HepG2 (cell line): ENCODE data around the gene FTL. TPM values are rescaled to one million over a fixed set of nuclear protein-coding genes. Genes with fewer than 3 reads are reported as not detected.
A peak's percentile ranks its signal among the peaks of the same experiment; 100 is the strongest.

ENCODE experiments used
- ATAC-seq: fragments of 200-7000 bp; cut with Tn5 transposase; 3 replicates; pipeline ENCODE4 v1.9.1; 2020; ENCODE audit warnings: mild to moderate bottlenecking, moderate library complexity
- BruUV-seq: library from RNA; stranded (reverse); fragments of 400-500 nt; replicated peaks from 2 replicates; lab custom pipeline; 2021; lab: Mats Ljungman, UMichigan
- CTCF ChIA-PET: fragments of 300-600 bp; formaldehyde crosslinking; extraction: SDS; loops from one replicate; lab custom pipeline; 2021; ENCODE audit warnings: low total read pairs, inconsistent platforms, low intra/inter-chr PET ratio; lab: Yijun Ruan, JAX
- POLR2A ChIA-PET: fragments of 350-600 bp; sonication (Branson Sonifier 250); formaldehyde crosslinking; loops from one replicate; lab custom pipeline; 2020; ENCODE audit warnings: antibody characterized with exemption, inconsistent platforms; lab: Yijun Ruan, JAX
- DNase-seq: peaks from one replicate; pipeline ENCODE4 v3.0.0-alpha.2; 2015; ENCODE audit warnings: low spot score
- FAIRE-seq: peaks from 3 replicates; lab custom pipeline; 2011; peaks lifted over from hg19 to GRCh38; lab: Jason Lieb, UNC
- H2AFZ ChIP-seq: one replicate; pipeline ENCODE4 v1.6.1; 2011; ENCODE audit warnings: low read length, inconsistent platforms
- H3K27ac ChIP-seq: fragments of 300-600 bp; 3 replicates; pipeline ENCODE4 v1.8.0; 2011; ENCODE audit warnings: mixed run types, mild to moderate bottlenecking, mixed read lengths, low read length, inconsistent platforms; ENCODE audit not compliant: insufficient read depth; ENCODE audit errors: extremely low read length
- H3K27me3 ChIP-seq, 2 experiments: fragments of 200-600 bp in 1 of 2; 2 replicates in 1 of 2; 3 replicates in 1 of 2; pipeline versions ENCODE4 v1.6.0 to v1.8.0; 2011; ENCODE audit warnings: low read length in 2 of 2, mild to moderate bottlenecking in 2 of 2, moderate library complexity in 2 of 2, inconsistent platforms in 1 of 2; ENCODE audit not compliant: insufficient read depth in 2 of 2, control insufficient read depth in 1 of 2
- H3K36me3 ChIP-seq, 2 experiments: fragments of 200-600 bp in 1 of 2; replicated peaks in 1 of 2; 2 replicates in 1 of 2; 3 replicates in 1 of 2; pipeline versions ENCODE4 v1.5.1 to v1.8.0; 2011; ENCODE audit warnings: low read length in 2 of 2, inconsistent platforms in 1 of 2; ENCODE audit not compliant: insufficient read depth in 2 of 2, control insufficient read depth in 1 of 2
- H3K4me1 ChIP-seq: 2 replicates; pipeline ENCODE4 v1.5.1; 2012; ENCODE audit warnings: low read length, inconsistent platforms; ENCODE audit not compliant: insufficient read depth
- H3K4me2 ChIP-seq: 2 replicates; pipeline ENCODE4 v1.6.0; 2011; ENCODE audit warnings: low read depth, low read length, inconsistent platforms
- H3K4me3 ChIP-seq, 3 experiments: fragments of 200-600 bp in 1 of 3; sonication (generic), shearing (Covaris generic) in 1 of 3; replicated peaks in 1 of 3; 2 replicates each; pipeline ENCODE4 v1.5.1; 2011 to 2016; ENCODE audit warnings: low read length in 3 of 3, inconsistent platforms in 2 of 3, low read depth in 2 of 3, mild to moderate bottlenecking in 2 of 3, control low read depth in 1 of 3, mixed read lengths in 1 of 3; ENCODE audit not compliant: insufficient read depth in 1 of 3
- H3K79me2 ChIP-seq: one replicate; pipeline ENCODE4 v1.6.1; 2011; ENCODE audit warnings: low read length, inconsistent platforms; ENCODE audit not compliant: insufficient read depth
- H3K9ac ChIP-seq: 2 replicates; pipeline ENCODE4 v1.6.0; 2011; ENCODE audit warnings: mild to moderate bottlenecking, low read depth, low read length, inconsistent platforms; ENCODE audit not compliant: insufficient read depth
- H3K9me3 ChIP-seq: 2 replicates; pipeline ENCODE4 v1.5.1; 2012; ENCODE audit warnings: mild to moderate bottlenecking, low read length
- H4K20me1 ChIP-seq: 2 replicates; pipeline ENCODE4 v1.6.0; 2011; ENCODE audit warnings: inconsistent platforms, mild to moderate bottlenecking, low read length, moderate library complexity; ENCODE audit not compliant: insufficient read depth
- AGO2 ChIP-seq: fragments of 200-400 bp; formaldehyde crosslinking; optimal IDR thresholded peaks from 2 replicates; pipeline ENCODE3; 2017; ENCODE audit warnings: mild to moderate bottlenecking, low read depth, low read length, moderate library complexity
- HMGXB3 ChIP-seq: sonication (generic); formaldehyde crosslinking; IDR thresholded peaks from 2 replicates; pipeline ENCODE4 v1.4.0; 2020; ENCODE audit warnings: missing genetic modification reagents, borderline replicate concordance
- WGBS: methylation state at CpG from one replicate; pipeline ENCODE4 v1.1.6; 2017; ENCODE audit warnings: low lambda C conversion rate; 5-methylcytosine and 5-hydroxymethylcytosine counted together
- in situ Hi-C: cut with HindIII; loops from 2 replicates; pipeline ENCODE4 v1.10.0; 2017; ENCODE audit warnings: low pct_unique_long_range_greater_than_20kb; ENCODE audit not compliant: extremely low pct_ligation_motif_present
- intact Hi-C: fragments of 100-400 bp; cut with micrococcal nuclease; formaldehyde crosslinking; loops from one replicate; pipeline ENCODE4 v1.10.0; 2022; ENCODE audit not compliant: unreplicated experiment
- polyA plus RNA-seq, 8 experiments: library from polyadenylated mRNA; depleted of rRNA in 3 of 8; stranded (reverse) in 7 of 8; unstranded in 1 of 8; fragments of >200 nt; fragmentation: Illumina TruSeq in 4 of 8; extraction: Trizol in 4 of 8; gene quantifications; 2 replicates each; pipeline versions ENCODE4 v1.2.1 to v1.2.3, GENCODE V29; 2011 to 2016; ENCODE audit warnings: low read depth in 4 of 8, missing spikeins in 1 of 8, mixed read lengths in 1 of 8; ENCODE audit not compliant: insufficient read depth in 1 of 8
- total RNA-seq, 5 experiments: library from RNA; depleted of rRNA; stranded (reverse); fragments of >200 nt; fragmentation: Illumina TruSeq; extraction: Trizol; gene quantifications; 2 replicates each; pipeline ENCODE4 v1.2.3, GENCODE V29; 2016; ENCODE audit warnings: low read depth in 1 of 5

FTL gene
- total and polyA plus RNA-seq, 2 of the 13 experiments (the other 11 are each of a cell fraction or from before 2014, with no cell fraction given): 2,721 to 8,800 TPM

GRCh38 chr19:48920949-48921348 is 44.2 kb upstream of the FTL start:
- no peak for FAIRE-seq

More at GRCh38 chr19:48920949-48921348, 44.2 kb upstream of the FTL start:
- H3K4me2 ChIP-seq: no peak overlapping the region
- H3K36me3 ChIP-seq: peaks cover 5 to 25% of the 10 kb centered on the region in 2 experiments; a peak in 4 of 5 replicates
- 76% methylated on average over 7 of the region's 10 CpGs for WGBS
- ATAC-seq (no peak; the same call in 2 of the 3 replicates), DNase-seq (no peak)
- in situ Hi-C loops: no loop called here
- H3K79me2 ChIP-seq: no peaks in the 10 kb centered on the region
- H3K9ac ChIP-seq: no peak overlapping the region
- no peaks in the 10 kb centered on the region for H3K27me3 ChIP-seq
- intact Hi-C loops: no loop called here
- no TSS peak for BruUV-seq
- H3K4me3 ChIP-seq: no peak overlapping the region
- H2AFZ ChIP-seq: no peak overlapping the region
- H3K4me1 ChIP-seq: no peaks in the 10 kb centered on the region
- H4K20me1 ChIP-seq: no peaks in the 10 kb centered on the region
- peak; percentile 20 for TF ChIP-seq AGO2
- no peak for TF ChIP-seq HMGXB3 (CRISPR knock-in tag)
- ChIA-PET CTCF (no interaction called here), POLR2A (no interaction called here)
- H3K9me3 ChIP-seq: no peaks in the 10 kb centered on the region
- no peak overlapping the region for H3K27ac ChIP-seq
